VCaP (cell line): ENCODE measurements around the gene LMX1B.

ENCODE experiments used
- H3K27ac ChIP-seq: fragments of 450-650 bp; 2 replicates; pipeline ENCODE4 v1.5.1; 2017
- TF ChIP-seq, protein P1 (sequence below): fragments of 450-650 bp; conservative IDR thresholded peaks from 2 replicates; pipeline ENCODE4 v1.5.1; 2017; ENCODE audit warnings: mild to moderate bottlenecking, moderate library complexity

LMX1B gene

DNA sequence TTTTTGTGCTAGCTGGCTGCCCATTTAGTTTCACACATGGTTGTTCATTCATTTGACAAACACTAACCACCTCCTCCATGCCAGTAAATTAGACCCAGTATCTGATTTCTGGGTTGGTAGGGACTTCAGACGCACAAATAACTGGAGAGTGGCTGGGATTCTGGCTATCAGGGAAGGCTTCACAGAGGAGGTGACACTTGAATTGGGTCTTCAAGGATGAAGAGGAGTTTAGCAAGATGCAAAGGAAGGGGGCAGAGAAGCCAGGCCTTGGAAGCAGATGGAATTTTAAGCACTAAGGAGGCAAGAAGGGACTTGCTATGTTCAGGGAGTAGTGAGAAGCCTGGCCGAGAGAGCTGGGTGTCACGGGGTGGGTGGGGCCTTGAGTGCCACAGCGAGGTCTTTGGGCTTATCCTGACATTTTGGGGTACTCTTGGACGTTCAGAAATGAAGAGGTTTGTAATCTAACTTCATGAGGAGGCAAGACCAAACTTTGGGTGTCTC is 71.3 kb downstream of the LMX1B start:
- TF ChIP-seq, protein P1, sequence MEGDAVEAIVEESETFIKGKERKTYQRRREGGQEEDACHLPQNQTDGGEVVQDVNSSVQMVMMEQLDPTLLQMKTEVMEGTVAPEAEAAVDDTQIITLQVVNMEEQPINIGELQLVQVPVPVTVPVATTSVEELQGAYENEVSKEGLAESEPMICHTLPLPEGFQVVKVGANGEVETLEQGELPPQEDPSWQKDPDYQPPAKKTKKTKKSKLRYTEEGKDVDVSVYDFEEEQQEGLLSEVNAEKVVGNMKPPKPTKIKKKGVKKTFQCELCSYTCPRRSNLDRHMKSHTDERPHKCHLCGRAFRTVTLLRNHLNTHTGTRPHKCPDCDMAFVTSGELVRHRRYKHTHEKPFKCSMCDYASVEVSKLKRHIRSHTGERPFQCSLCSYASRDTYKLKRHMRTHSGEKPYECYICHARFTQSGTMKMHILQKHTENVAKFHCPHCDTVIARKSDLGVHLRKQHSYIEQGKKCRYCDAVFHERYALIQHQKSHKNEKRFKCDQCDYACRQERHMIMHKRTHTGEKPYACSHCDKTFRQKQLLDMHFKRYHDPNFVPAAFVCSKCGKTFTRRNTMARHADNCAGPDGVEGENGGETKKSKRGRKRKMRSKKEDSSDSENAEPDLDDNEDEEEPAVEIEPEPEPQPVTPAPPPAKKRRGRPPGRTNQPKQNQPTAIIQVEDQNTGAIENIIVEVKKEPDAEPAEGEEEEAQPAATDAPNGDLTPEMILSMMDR, result no peak
- H3K27ac ChIP-seq, result no peak overlapping the region

DNA sequence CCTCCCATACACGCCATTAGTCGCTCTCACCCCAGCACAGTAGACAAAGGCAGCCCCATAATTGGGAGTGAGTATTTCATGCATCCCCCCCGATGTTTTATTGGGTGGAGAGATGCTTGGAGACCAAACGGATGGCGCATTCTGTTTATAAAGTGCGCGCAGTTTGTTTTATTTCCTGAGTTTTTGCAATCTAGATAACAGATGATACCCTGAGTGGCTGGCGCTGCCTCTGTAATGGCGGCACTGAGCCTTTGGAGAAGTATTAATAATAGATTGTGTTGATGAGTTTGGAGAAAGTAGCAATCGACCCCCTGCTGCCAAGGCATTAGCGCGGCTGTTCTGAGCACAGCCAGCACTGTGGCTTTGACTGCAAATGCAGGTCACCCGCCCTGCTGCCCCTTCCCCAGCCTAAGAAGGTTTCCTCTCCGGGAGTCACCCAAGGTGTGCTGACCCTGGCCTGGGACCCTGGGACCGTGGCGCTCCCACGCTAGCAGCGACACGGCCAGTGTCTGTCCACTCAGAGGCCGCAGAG is 74.3 kb downstream of the LMX1B start:
- no peak overlapping the region for H3K27ac ChIP-seq
- TF ChIP-seq, protein P1, result no peak

DNA sequence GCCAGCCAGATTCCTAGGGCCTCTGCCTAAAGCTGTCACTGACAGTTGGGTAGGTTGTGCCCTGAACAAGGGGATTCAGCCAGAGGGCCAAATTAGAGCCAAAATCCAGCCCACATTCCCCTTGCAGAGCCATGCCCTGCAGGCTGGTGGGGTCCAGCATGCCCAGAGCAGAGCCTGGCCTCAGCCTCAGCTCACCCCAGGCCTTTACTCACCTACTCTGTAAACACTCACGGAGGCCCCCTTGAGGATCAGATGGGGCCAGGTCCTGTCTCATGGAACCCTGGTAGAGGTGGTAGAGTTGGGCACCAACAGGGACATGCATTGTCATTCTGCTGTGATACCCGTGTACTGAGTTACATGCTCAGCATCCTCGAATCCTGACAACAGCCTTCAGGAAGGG is 74.9 kb downstream of the LMX1B start:
- H3K27ac ChIP-seq, result no peak overlapping the region
- TF ChIP-seq, protein P1, result no peak

DNA sequence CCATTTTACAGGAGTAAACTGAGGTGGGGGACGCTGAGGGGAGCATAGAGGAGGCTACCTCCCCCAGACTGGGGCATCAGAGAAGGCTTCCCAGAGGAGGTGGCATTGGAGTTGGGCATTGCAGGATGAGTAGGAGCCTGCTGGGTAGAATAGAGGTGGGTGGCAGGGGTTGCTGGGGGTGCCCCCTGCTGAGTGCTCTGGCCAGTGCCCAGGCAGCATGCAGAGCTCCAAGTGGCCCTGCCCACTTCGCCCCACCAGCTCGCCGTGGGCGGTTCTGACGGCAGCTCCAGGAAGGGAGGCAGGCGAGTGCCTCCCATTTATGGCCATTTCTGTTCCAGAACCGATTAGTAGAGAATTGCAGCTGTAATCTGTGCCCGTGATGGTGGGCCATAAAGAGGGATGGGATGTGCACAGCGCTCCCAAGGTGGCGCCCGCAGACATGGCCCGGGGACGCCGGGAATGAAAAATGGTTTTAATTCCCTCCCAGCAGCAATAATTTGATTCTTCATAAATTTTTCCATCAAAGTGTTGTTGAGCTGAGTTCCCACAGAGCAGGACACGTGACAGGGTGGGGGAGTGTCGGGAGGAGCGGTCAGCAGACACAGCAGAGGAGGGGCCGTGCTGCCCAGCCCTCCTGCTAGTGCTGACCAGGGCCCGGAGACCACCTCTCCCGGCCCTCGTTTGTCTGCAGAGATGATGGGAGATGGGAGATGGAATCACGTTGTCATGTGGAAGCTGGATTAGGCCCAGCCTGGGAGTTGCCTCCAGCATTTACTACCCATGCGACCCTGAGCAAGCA is 75.5 kb downstream of the LMX1B start:
- no peak overlapping the region for H3K27ac ChIP-seq
- TF ChIP-seq, protein P1, result no peak

DNA sequence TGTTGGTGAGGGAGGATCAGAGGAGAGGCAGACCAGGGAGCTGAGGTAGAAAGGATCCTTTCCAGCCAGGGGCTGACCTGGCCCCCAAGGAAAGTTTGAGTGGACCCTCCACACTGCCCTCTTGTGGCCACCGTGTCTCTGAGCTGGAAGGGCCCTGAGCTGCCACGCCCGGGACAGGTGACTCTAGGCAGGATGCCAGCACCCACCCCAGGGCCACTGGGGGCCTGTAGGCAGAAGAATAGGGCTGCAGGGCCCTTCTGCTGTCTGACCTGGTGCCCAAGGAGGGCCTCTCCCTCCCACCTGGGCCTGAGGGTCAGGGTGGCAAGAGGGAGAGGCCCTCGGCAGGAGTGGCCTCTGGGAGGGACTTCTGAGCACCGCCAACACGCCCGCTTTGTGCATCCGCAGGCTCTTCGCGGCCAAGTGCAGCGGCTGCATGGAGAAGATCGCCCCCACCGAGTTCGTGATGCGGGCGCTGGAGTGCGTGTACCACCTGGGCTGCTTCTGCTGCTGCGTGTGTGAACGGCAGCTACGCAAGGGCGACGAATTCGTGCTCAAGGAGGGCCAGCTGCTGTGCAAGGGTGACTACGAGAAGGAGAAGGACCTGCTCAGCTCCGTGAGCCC is 76.8 kb downstream of the LMX1B start:
- TF ChIP-seq, protein P1, result peak; percentile 93
- no peak overlapping the region for H3K27ac ChIP-seq

GRCh38 chr9:126692041-126692758 is 78.5 kb downstream of the LMX1B start:
- no peak overlapping the region for H3K27ac ChIP-seq
- TF ChIP-seq, protein P1, result no peak
